Activated T-cell treated with anti-CD3 and anti-CD28 coated beads, Interleukin-2, amount 50 U/mL, for 4 hours (primary cell): ENCODE results near the gene NOL4L. TPM values are rescaled to one million over a fixed set of nuclear protein-coding genes. Genes with fewer than 3 reads are reported as not detected.

Experiments used
- ATAC-seq, 2 donors: fragments of 200-7000 bp; cut with Tn5 transposase; one replicate each; pipeline ENCODE4 v1.10.0; 2021
- DNase-seq: peaks from one replicate; pipeline ENCODE4 v3.0.0-alpha.2; 2020
- H3K27me3 Mint-ChIP-seq: one replicate; pipeline ENCODE4 v1.8.0; 2021; ENCODE audit warnings: low read depth, mixed read lengths
- H3K36me3 Mint-ChIP-seq: one replicate; pipeline ENCODE4 v1.8.0; 2022; ENCODE audit warnings: mixed read lengths; ENCODE audit not compliant: insufficient read depth
- H3K4me1 Mint-ChIP-seq: one replicate; pipeline ENCODE4 v1.8.0; 2021; ENCODE audit warnings: low read depth, mixed read lengths
- H3K4me3 Mint-ChIP-seq: one replicate; pipeline ENCODE4 v1.8.0; 2021; ENCODE audit warnings: mild to moderate bottlenecking, moderate library complexity, mixed read lengths
- H3K9me3 Mint-ChIP-seq: one replicate; pipeline ENCODE4 v1.8.0; 2021; ENCODE audit warnings: mixed read lengths
- total RNA-seq, 3 donors: library from RNA; stranded (reverse); gene quantifications; one replicate each; pipeline ENCODE4 v1.2.1, GENCODE V29; 2021

The NOL4L gene
- total RNA-seq, 3 donors from 2014 or later = 5.6 to 8.0 (median 6.3) TPM

DNA sequence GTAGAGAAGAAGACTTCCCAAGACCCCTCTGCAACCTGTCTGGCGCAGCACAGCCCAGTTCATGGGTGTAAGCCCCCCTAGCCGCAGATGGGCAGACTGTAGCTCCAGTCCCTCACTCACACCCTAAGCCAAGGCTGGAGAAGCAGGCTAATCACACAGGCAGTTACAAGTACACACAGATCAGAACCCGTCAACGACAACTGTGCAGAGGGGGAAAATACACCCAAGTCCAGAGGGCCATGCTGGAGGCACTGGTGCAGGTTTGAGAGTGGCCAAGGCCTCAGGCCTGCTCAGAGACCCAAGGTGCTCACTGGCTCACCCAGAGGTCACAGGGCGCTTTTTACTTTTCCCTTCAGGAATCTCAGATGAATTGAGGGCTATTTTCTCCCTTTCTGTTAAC, 106.1 kb downstream of the NOL4L start:
- DNase-seq (no peak), ATAC-seq (no peak)
- Mint-ChIP-seq H3K27me3 (no peaks in the 10 kb centered on the region), H3K4me3 (no peak overlapping the region), H3K9me3 (no peaks in the 10 kb centered on the region), H3K36me3 (no peaks in the 10 kb centered on the region), H3K4me1 (peaks cover 52% of the 10 kb centered on the region)

DNA sequence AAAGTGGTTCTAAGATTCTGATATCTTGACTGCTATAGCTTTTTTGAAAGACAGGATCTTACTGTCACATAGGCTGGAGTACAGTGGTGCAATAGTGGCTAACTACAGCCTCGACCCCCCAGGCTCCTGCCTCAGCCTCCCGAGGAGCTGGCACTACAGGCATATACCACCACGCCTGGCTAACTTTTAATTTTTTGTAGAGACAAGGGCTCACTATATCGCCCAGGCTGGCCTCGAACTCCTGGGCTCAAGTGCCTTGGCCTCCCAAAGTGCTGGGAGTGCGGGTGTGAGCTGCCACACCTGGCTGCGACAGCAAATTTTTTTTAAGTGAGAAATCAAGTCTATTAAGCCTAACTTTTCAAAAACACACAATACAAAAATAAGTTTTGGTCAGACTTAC, 106.6 kb downstream of the NOL4L start:
- no peak for ATAC-seq
- no peaks in the 10 kb centered on the region for H3K9me3 Mint-ChIP-seq
- no peaks in the 10 kb centered on the region for H3K27me3 Mint-ChIP-seq
- no peak for DNase-seq
- H3K4me1 Mint-ChIP-seq = peaks cover 52% of the 10 kb centered on the region
- no peak overlapping the region for H3K4me3 Mint-ChIP-seq
- H3K36me3 Mint-ChIP-seq = peaks cover 1% of the 10 kb centered on the region

DNA sequence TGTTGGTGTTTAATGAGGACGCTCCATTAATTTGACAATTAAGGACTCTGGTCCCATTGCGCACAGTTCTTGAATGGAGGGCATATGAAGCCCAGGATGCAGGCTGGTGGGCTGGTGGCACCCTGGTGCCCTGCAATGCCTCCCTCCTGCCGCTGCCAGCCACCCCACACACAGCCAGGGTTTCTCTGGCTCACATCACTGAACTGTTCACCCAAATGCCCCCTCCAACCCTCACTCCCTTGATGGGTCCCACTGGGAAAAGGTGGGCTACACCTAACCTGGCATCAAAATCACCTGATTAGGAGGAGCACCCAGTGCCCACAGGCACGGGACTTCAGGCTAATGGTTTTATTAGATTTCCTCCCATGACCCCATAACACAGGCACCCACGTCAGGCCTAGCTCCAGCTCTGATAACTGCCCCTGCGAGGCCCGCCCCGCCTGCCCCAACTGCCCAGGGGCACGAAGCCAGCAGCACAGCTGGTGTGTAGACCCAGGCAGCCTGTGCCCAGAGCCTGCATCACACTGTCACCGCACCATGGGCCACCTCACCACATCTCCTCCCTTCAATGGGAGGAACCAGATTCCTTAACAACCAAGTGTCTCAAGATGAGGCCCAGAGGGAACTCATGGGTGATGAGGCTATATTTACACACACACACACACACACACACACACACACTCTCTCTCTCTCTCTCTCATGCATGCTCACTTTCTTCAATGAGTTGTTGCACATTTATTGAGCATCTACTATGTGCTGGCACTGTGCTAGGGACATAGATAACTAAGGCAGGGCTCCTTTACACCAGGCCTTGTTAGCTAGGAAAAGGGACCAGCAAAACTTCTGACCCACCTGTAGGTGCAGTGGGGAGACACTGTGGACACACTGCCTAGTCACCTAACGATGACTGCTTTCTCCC, 107.3 kb downstream of the NOL4L start:
- ATAC-seq (no peak), DNase-seq (no peak)
- Mint-ChIP-seq H3K4me1 (peaks cover 52% of the 10 kb centered on the region), H3K4me3 (no peak overlapping the region), H3K9me3 (no peaks in the 10 kb centered on the region), H3K27me3 (no peaks in the 10 kb centered on the region), H3K36me3 (peaks cover 4% of the 10 kb centered on the region)

DNA sequence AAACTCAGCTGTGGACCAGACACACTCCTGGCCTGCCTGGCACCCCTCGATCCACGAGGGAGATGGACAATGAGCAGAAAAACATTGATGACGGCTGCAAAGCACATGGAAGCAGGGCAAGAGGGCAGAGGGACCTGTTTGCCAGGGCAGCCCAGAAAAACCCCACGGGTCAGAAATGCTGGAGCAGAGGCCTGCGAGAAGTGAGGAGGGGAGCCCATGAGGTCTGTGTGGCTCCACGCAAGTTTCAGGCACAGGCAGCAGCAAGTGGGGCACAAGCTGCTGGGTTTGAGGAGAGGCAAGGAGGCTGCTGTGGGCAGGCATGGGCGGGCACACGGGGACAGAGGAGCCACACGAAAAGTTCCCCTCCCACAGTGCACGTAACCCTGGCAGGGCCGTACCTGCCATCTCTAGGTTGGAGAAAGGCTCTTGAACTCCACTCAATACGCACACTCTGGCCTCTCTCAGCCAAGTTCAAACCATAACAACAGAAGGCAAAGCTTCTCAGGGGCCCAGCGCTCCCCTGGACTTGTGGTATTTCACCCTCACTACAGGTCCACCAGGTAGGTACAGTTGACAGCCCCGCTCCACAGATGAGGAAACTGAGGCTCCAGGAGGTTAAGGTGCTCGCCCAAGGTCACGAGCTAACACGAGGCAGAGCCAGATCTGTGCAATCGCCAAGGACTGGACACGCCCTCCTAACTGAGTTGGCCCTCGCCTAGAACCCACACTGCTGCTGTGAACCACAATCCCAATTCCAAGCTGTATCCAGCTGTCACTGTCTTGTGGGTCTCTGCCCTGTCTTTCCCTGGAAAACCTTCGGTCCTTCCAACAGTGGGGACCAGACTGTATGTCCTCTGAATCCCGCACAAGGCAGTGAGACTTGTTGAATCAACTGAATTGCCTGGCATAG, 108.2 kb downstream of the NOL4L start:
- Mint-ChIP-seq H3K27me3 (no peaks in the 10 kb centered on the region), H3K4me3 (no peak overlapping the region), H3K36me3 (peaks cover 4% of the 10 kb centered on the region), H3K9me3 (no peaks in the 10 kb centered on the region), H3K4me1 (peaks cover 51% of the 10 kb centered on the region)
- ATAC-seq (peak; percentile 20 to 26), DNase-seq (no peak)

DNA sequence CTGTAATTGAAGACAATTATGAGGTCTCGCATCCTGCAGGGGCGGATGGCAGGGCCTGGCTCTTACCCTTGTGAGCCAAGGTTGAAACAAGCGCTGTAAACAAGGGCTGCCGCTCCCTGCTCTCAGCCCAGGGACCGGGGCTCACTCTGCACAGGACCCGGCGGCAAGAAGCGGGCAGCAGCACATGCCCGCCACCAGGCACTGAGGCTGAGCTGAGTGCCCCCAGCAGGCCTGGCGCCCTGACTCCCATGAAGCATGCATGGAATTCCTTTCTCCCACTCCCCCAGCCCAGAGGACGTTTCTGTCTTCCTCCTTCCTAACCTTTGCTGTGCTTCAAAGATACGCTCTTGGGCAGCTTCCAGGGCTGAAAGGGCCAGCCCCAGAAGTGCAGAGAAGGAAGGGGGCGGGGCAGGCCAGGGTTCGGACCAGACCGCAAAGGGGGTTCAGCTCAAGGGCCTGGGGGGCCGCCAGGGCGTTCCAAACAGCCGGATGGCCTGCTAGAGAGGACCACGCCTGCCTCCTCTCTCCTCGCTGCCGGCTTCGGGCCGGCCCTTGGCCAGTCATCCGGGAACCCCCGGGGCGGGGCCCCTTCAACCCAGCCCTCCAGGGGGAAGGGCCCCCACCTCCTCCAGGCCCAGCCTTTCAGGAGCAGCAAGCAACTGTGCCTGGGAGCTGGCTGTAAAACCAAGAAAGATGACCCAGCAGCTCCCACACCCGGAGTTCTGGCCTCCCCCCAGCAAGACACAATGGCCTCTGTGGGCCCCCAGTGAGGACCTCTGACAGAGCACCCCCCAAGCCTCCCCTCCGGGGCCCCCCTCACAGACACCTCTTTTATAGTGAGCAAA, 109.9 kb downstream of the NOL4L start:
- Mint-ChIP-seq H3K4me3 (no peak overlapping the region), H3K36me3 (peaks cover 7% of the 10 kb centered on the region), H3K4me1 (peaks cover 47% of the 10 kb centered on the region), H3K9me3 (no peaks in the 10 kb centered on the region), H3K27me3 (no peaks in the 10 kb centered on the region)
- DNase-seq = no peak
- peak in 1 of 2 donors; percentile 19 for ATAC-seq

DNA sequence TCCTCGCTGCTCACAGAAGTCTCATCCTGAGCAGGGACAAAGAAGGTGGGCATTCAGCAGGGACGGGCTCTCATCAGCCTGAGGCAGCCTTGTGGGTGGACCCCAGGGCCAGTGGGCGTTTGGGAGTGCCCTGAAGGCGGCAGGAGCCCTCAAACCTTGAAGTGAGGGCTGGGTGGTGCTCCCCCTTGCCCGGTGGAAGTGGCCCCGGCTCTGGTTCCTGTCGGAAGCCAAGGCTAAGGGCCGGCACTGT, 110.5 kb downstream of the NOL4L start:
- no peak for ATAC-seq
- Mint-ChIP-seq H3K4me3 (no peak overlapping the region), H3K36me3 (peaks cover 7% of the 10 kb centered on the region)

DNA sequence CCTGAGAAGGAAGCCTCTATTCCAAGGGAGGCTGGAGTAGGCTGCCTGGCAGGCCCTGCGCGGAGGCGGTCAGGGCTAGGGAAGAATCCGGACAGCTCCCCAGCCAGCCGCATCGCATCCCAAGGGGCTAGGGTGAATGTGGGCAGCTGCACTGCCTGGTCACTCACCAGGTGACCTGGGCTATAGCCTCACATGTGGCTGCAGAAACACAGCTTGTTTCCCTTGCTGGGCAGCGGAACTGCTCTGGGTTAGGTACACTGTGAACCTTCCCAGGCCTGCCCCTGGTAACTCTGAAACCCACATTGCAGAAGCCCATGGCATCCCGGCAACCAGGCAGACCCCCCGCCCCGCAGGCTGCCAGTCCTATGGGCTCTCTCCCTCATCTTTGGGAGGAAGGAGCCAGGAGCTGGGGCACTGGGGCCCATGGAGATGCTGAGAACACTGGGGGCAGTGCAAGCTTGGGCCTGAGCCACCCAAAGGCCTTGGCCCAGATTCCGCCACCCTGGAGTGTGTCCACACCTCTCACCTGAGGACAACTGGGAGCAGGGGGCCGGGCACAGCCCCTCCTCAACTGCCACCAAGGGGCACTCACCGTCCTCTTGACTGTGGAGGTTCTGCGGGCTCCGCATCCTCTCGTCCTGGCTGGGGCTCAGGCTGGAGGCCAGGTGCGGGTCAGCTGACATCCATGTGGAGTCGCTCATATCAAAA, 111.0 kb downstream of the NOL4L start:
- Mint-ChIP-seq H3K9me3 (no peaks in the 10 kb centered on the region), H3K27me3 (no peaks in the 10 kb centered on the region), H3K4me3 (no peak overlapping the region), H3K4me1 (peaks cover 39% of the 10 kb centered on the region), H3K36me3 (peaks cover 7% of the 10 kb centered on the region)
- DNase-seq (no peak), ATAC-seq (no peak)

More for the DNA sequence above, 110.5 kb downstream of the NOL4L start:
- H3K27me3 Mint-ChIP-seq = no peaks in the 10 kb centered on the region
- H3K9me3 Mint-ChIP-seq = no peaks in the 10 kb centered on the region
- peaks cover 42% of the 10 kb centered on the region for H3K4me1 Mint-ChIP-seq
- no peak for DNase-seq

DNA sequence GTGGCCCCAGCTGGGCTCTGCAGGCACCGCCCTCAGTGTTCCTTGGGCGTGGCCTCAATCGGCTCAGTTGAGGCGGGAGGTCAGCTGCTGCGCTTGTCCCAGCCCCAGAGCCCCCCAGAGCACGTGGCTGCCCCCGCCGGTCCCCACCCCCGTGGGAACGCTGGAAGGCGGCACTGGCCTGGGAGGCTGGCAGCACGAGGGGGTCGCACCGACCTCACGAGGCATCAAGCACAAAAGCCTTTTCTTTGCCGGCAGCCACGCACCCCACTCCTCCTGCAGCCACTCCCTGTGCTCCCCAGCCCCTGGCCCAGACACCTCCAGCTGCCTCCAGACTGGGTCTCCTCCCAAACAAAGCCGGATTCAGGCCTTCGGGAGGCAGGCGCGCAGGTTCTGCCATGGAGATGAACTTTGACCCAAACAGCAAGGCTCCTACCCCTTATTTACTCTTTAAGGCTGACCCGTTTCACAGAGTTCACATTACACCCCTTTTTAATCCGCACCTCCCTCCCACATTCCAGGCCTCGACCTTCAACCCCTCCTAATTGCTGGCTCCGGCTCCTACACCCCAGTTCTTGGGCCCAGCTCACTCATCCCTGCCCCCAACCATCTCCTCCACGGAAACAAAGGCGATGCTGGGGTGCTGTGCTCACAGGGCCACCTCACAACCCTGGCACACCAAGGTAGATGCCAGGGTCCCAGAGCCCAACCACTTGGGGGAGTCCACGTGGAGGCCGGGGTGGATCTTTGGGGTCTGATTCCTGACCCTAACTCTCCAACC, 111.7 kb downstream of the NOL4L start:
- H3K27me3 Mint-ChIP-seq = no peaks in the 10 kb centered on the region
- peaks cover 7% of the 10 kb centered on the region for H3K36me3 Mint-ChIP-seq
- no peaks in the 10 kb centered on the region for H3K9me3 Mint-ChIP-seq
- H3K4me1 Mint-ChIP-seq = peaks cover 34% of the 10 kb centered on the region
- no peak for ATAC-seq
- no peak overlapping the region for H3K4me3 Mint-ChIP-seq
- DNase-seq = no peak

DNA sequence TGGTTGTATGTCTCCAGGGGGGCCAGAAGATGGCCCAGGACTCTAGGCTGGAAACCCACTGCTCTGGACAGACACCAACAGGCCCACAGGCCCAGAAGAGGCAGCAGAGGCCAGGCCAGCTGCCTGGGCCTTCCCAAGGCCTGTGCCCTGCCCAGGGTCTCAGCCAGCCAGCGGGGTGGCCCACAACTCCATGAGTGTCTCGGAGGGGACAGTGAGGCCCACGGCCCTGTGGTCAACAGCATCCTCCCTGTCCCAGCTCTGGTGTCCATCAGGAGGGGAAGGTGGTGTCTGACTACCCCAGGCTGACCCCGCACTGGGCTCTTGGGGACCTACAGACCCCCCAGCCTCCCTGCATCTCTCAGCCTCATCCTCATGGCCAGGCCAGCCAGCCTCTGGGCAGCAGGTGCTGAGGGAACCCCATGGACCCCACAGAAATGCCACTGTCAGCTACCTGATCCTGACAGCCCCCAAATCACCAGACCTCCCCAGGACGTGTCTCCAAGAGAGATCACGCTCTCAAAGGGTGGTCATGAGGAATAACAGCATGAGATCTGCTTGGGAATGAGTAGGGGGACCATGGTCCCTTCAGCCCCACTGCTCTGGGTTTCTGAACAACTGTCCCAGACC, 112.4 kb downstream of the NOL4L start:
- H3K36me3 Mint-ChIP-seq = peaks cover 7% of the 10 kb centered on the region
- peaks cover 27% of the 10 kb centered on the region for H3K4me1 Mint-ChIP-seq
- H3K4me3 Mint-ChIP-seq = no peak overlapping the region
- H3K27me3 Mint-ChIP-seq = no peaks in the 10 kb centered on the region
- no peak for DNase-seq
- no peaks in the 10 kb centered on the region for H3K9me3 Mint-ChIP-seq
- no peak for ATAC-seq

DNA sequence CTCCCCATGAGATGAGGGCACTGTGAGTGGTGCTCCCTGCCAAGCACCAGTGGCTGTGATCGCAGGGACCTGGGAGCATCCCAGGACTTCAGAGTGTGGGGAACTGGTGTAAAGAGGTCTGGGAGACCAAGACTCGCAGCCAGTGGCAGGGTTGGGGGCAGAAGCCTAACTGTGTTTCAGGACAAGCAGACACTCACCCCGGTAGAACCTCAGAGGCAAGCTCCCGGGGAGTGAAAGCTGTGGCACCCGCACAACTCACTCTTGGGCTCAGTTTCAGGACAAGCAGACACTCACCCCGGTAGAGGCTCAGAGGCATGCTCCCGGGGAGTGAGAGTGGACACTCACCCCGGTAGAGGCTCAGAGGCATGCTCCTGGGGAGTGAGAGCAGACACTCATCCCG, 114.2 kb downstream of the NOL4L start:
- Mint-ChIP-seq H3K4me1 (peaks cover 9% of the 10 kb centered on the region), H3K27me3 (no peaks in the 10 kb centered on the region), H3K9me3 (no peaks in the 10 kb centered on the region), H3K36me3 (peaks cover 7% of the 10 kb centered on the region), H3K4me3 (no peak overlapping the region)
- DNase-seq (no peak), ATAC-seq (no peak)

DNA sequence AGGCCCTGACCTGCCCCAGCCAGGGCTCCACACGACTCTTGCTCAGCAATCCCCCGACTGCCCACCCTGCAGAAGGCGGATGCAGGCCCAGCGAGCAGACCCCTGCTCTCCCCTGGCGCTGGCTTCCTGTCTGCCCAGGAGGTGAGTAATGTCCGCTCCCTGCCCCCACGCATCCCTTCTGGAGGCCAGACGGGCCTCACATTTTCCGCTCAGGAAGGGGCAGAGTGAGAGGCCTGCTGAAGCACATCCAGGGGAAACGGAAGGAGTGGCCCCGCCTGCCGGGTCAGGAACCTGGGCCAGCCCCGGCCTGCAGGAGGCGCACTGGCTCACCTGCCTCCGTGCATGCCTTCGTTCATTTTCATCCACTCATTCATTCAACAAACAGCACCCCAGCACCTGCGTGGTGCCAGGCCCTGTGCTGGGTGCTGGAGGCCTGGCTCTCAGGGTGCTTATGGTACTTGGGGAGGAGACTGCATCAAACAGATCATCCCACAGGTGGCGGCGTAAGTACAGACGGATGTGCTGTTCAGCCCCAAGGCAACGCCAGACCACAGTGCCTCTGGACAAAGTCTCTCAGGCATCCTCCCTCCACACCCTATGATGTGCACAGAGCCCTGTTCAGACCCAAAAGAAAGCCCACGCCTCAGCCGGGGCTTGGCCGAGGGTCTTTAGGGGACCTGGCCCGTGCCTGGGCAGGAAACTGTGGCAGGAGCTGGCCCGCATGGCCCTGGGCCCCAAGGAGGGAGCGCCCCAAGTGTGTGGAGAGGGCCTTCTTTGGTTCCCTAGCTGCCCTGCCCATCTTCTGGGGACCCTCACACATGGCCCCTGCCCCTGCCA, 114.9 kb downstream of the NOL4L start:
- Mint-ChIP-seq H3K9me3 (no peaks in the 10 kb centered on the region), H3K4me1 (peaks cover 5% of the 10 kb centered on the region), H3K4me3 (no peak overlapping the region), H3K27me3 (no peaks in the 10 kb centered on the region), H3K36me3 (peaks cover 7% of the 10 kb centered on the region)
- DNase-seq (no peak), ATAC-seq (peak; percentile 32 to 39)

DNA sequence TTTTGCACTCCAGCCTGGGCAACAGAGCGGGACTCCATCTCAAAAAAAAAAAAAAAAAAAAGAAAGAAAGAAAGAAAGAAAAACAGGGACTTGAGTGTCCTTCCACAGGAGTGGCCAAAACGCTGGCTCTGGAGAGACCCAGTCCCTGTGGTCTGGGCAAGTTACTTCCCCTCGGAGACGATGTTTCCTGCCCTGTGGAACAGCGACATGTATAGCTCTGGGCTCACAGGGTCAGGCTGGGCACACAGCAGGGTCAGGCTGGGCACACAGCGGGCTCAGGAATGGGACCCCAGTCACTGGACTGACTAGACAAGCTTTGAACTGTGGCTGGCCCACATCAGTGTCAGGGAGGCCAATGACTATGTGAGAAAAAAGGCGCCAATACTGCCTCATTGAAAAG, 116.3 kb downstream of the NOL4L start:
- H3K9me3 Mint-ChIP-seq = no peaks in the 10 kb centered on the region
- no peak for ATAC-seq
- peaks cover 5% of the 10 kb centered on the region for H3K4me1 Mint-ChIP-seq
- no peak overlapping the region for H3K4me3 Mint-ChIP-seq
- peaks cover 7% of the 10 kb centered on the region for H3K36me3 Mint-ChIP-seq
- H3K27me3 Mint-ChIP-seq = no peaks in the 10 kb centered on the region
- no peak for DNase-seq
